Astrocyte (in vitro differentiated cells and primary cell): ENCODE measurements around the gene LRBA. TPM values are rescaled to one million over a fixed set of nuclear protein-coding genes. Genes with fewer than 3 reads are reported as not detected.
"Not testable (repeated sequence)": the region's sequence is repeated elsewhere in the genome, so short reads cannot be mapped to it uniquely, and the experiment has no call there.

Experiments used
- DNase-seq: peaks from one replicate; pipeline ENCODE4 v3.0.0-alpha.2; 2010; ENCODE audit warnings: low read depth
- FAIRE-seq: peaks from 2 replicates; lab custom pipeline; 2011; peaks lifted over from hg19 to GRCh38; lab: Jason Lieb, UNC
- H2AFZ ChIP-seq: 2 replicates; pipeline ENCODE4 v1.6.0; 2012; ENCODE audit warnings: low read depth, low read length, inconsistent platforms
- H3K27ac ChIP-seq: 2 replicates; pipeline ENCODE4 v1.5.1; 2011; ENCODE audit warnings: low read depth, low read length, inconsistent platforms
- H3K27me3 ChIP-seq: 2 replicates; pipeline ENCODE4 v1.6.0; 2011; ENCODE audit warnings: low read length, inconsistent platforms; ENCODE audit not compliant: insufficient read depth
- H3K36me3 ChIP-seq: 2 replicates; pipeline ENCODE4 v1.5.1; 2011; ENCODE audit warnings: low read length, inconsistent platforms; ENCODE audit not compliant: insufficient read depth
- H3K4me1 ChIP-seq: 2 replicates; pipeline ENCODE4 v1.5.1; 2011; ENCODE audit warnings: low read length, inconsistent platforms; ENCODE audit not compliant: insufficient read depth
- H3K4me2 ChIP-seq: 2 replicates; pipeline ENCODE4 v1.6.0; 2012; ENCODE audit warnings: low read length, inconsistent platforms
- H3K4me3 ChIP-seq: 2 replicates; pipeline ENCODE4 v1.5.1; 2011; ENCODE audit warnings: low read depth, mild to moderate bottlenecking, low read length, inconsistent platforms; ENCODE audit not compliant: insufficient read depth
- H3K79me2 ChIP-seq: 2 replicates; pipeline ENCODE4 v1.6.0; 2012; ENCODE audit warnings: mild to moderate bottlenecking, low read length, inconsistent platforms; ENCODE audit not compliant: insufficient read depth
- H3K9ac ChIP-seq: 2 replicates; pipeline ENCODE4 v1.6.0; 2012; ENCODE audit warnings: mild to moderate bottlenecking, low read length, inconsistent platforms
- H3K9me3 ChIP-seq: 2 replicates; pipeline ENCODE4 v1.5.1; 2012; ENCODE audit warnings: low read depth, mild to moderate bottlenecking, low read length, inconsistent platforms; ENCODE audit not compliant: insufficient read depth
- H4K20me1 ChIP-seq: 2 replicates; pipeline ENCODE4 v1.6.0; 2012; ENCODE audit warnings: low read length, inconsistent platforms; ENCODE audit not compliant: insufficient read depth
- H3K27ac Mint-ChIP-seq: one replicate; pipeline ENCODE4 v1.8.0; 2021; ENCODE audit warnings: mild to moderate bottlenecking, mixed read lengths; ENCODE audit not compliant: unreplicated experiment
- H3K27me3 Mint-ChIP-seq: one replicate; pipeline ENCODE4 v1.8.0; 2021; ENCODE audit warnings: low read depth, mixed read lengths; ENCODE audit not compliant: unreplicated experiment
- H3K36me3 Mint-ChIP-seq: one replicate; pipeline ENCODE4 v1.8.0; 2021; ENCODE audit warnings: low read depth, mixed read lengths; ENCODE audit not compliant: unreplicated experiment
- H3K4me1 Mint-ChIP-seq: one replicate; pipeline ENCODE4 v1.8.0; 2021; ENCODE audit warnings: low read depth, mixed read lengths; ENCODE audit not compliant: unreplicated experiment
- H3K4me3 Mint-ChIP-seq: one replicate; pipeline ENCODE4 v1.8.0; 2021; ENCODE audit warnings: mild to moderate bottlenecking, moderate library complexity, mixed read lengths; ENCODE audit not compliant: unreplicated experiment
- H3K9me3 Mint-ChIP-seq: one replicate; pipeline ENCODE4 v1.8.0; 2021; ENCODE audit warnings: mild to moderate bottlenecking, mixed read lengths; ENCODE audit not compliant: unreplicated experiment
- EZH2 ChIP-seq: IDR thresholded peaks from 2 replicates; pipeline ENCODE4 v1.6.1; 2012; ENCODE audit warnings: mild to moderate bottlenecking, low read length, inconsistent platforms; ENCODE audit not compliant: insufficient read depth
- total RNA-seq: library from RNA; stranded (reverse); gene quantifications from 2 replicates; pipeline ENCODE4 v1.2.1, GENCODE V29; 2021
- TF ChIP-seq, protein P1 (sequence below): IDR thresholded peaks from 2 replicates; pipeline ENCODE4 v1.5.1; 2011; ENCODE audit warnings: low read depth, mild to moderate bottlenecking, inconsistent platforms, low read length, moderate library complexity; ENCODE audit not compliant: insufficient read depth

LRBA gene
- total RNA-seq, 1 donor from 2014 or later, result 25.3 TPM

DNA sequence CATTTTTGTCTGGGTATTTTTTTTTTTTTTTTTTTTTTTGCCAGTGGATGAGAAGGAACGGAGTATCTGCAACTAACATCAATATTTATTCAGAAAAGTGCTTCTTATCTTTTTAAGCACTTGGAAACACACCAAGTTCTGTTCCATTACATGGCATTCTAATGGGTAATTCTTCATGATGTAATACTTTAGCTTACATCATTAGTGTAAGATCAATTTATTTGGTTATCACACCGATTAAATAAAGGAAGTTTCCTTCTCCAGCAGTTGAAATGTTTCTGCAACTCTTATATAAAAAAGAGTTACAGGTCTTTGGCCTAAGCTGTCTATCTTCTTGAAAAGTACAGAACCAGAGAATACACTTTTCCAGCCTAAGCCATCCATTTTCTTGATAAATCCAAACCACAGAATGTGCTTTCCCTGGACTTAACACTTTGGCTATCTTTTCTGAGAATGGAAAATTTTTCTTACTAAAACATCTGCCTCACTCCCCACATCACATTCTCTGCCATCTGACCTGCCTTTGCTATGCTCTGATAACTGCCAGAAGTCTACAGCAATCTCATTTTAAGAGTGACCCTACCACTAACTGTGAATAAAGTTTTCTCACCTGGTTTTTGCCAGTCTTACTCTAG, 625.1 kb downstream of the LRBA start:
- TF ChIP-seq, protein P1, sequence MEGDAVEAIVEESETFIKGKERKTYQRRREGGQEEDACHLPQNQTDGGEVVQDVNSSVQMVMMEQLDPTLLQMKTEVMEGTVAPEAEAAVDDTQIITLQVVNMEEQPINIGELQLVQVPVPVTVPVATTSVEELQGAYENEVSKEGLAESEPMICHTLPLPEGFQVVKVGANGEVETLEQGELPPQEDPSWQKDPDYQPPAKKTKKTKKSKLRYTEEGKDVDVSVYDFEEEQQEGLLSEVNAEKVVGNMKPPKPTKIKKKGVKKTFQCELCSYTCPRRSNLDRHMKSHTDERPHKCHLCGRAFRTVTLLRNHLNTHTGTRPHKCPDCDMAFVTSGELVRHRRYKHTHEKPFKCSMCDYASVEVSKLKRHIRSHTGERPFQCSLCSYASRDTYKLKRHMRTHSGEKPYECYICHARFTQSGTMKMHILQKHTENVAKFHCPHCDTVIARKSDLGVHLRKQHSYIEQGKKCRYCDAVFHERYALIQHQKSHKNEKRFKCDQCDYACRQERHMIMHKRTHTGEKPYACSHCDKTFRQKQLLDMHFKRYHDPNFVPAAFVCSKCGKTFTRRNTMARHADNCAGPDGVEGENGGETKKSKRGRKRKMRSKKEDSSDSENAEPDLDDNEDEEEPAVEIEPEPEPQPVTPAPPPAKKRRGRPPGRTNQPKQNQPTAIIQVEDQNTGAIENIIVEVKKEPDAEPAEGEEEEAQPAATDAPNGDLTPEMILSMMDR, result no peak
- H3K9ac ChIP-seq, result no peak overlapping the region
- no peaks in the 10 kb centered on the region for H3K9me3 ChIP-seq
- H3K79me2 ChIP-seq, result no peaks in the 10 kb centered on the region
- H3K36me3 ChIP-seq, result no peaks in the 10 kb centered on the region
- Mint-ChIP-seq H3K36me3 (no peaks in the 10 kb centered on the region), H3K27ac (no peak overlapping the region), H3K4me3 (no peak overlapping the region), H3K4me1 (peaks cover 8% of the 10 kb centered on the region), H3K27me3 (no peaks in the 10 kb centered on the region), H3K9me3 (peaks cover 4% of the 10 kb centered on the region)
- no peaks in the 10 kb centered on the region for H4K20me1 ChIP-seq
- FAIRE-seq, result no peak
- H3K27ac ChIP-seq, result no peak overlapping the region
- DNase-seq, result peak; percentile 82
- H3K4me2 ChIP-seq, result no peak overlapping the region
- H3K27me3 ChIP-seq, result no peaks in the 10 kb centered on the region
- no peak overlapping the region for H3K4me3 ChIP-seq
- no peak overlapping the region for H2AFZ ChIP-seq
- H3K4me1 ChIP-seq, result peaks cover 6% of the 10 kb centered on the region

DNA sequence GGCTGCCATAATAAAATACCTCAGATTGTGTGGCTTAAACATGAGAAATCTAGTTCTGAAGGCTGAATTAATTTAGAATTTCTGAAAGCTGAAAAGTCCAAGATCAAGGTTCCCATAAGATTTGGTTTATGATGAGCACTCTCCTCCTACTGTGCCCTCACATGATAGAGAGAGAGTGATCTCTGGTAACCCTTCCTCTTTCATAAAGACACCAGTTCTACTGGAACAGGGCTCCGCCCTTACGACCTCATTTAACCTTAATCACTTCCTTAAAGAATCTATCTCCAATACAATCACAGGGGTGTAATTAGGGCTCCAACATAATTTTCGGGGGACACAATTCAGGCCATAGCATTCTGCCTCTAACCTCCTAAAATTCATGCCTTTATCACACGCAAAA, 627.1 kb downstream of the LRBA start:
- no peaks in the 10 kb centered on the region for H3K36me3 ChIP-seq
- no peak for FAIRE-seq
- H3K79me2 ChIP-seq, result no peaks in the 10 kb centered on the region
- H3K4me3 Mint-ChIP-seq, result no peak overlapping the region
- H3K4me1 Mint-ChIP-seq, result peaks cover 8% of the 10 kb centered on the region
- no peaks in the 10 kb centered on the region for H3K36me3 Mint-ChIP-seq
- no peak overlapping the region for H3K27ac Mint-ChIP-seq
- H3K4me3 ChIP-seq, result no peak overlapping the region
- H4K20me1 ChIP-seq, result no peaks in the 10 kb centered on the region
- H3K4me2 ChIP-seq, result no peak overlapping the region
- H3K27me3 Mint-ChIP-seq, result no peaks in the 10 kb centered on the region
- no peaks in the 10 kb centered on the region for H3K27me3 ChIP-seq
- no peak overlapping the region for H3K27ac ChIP-seq
- no peak for DNase-seq
- peaks cover 6% of the 10 kb centered on the region for H3K4me1 ChIP-seq
- H2AFZ ChIP-seq, result no peak overlapping the region
- TF ChIP-seq, protein P1, result no peak
- TF ChIP-seq EZH2, result no peak
- H3K9me3 ChIP-seq, result no peaks in the 10 kb centered on the region
- peaks cover 4% of the 10 kb centered on the region for H3K9me3 Mint-ChIP-seq
- H3K9ac ChIP-seq, result no peak overlapping the region

DNA sequence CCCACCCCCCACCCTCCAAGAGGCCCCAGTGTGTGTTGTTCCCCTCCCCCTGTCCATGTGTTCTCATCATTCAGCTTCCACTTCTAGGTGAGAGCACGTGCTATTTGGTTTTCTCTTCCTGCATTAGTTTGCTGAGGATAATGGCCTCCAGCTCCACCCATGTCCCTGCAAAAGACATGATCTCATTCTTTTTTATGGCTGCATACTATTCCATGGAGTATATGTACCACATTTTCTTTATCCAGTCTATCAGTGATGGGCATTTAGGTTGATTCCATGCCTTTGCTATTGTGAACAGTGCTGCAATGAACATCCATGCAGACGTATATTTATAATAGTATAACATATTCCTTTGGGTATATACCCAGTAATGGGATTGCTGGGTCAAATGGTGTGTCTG, 628.7 kb downstream of the LRBA start:
- H3K79me2 ChIP-seq, H3K9ac ChIP-seq, H3K4me1 Mint-ChIP-seq, H3K27me3 ChIP-seq, H3K4me3 Mint-ChIP-seq, H3K36me3 Mint-ChIP-seq, H3K4me1 ChIP-seq, FAIRE-seq, H3K36me3 ChIP-seq, H3K4me3 ChIP-seq, H3K27ac Mint-ChIP-seq, H3K9me3 Mint-ChIP-seq, H4K20me1 ChIP-seq, H3K27me3 Mint-ChIP-seq, H3K4me2 ChIP-seq, H2AFZ ChIP-seq, H3K9me3 ChIP-seq, DNase-seq, H3K27ac ChIP-seq: not testable (repeated sequence)
